NCI-H1092 (cell line): ENCODE data around the gene TNK1.
A peak's percentile ranks its signal among the peaks of the same experiment; 100 is the strongest.

Experiments
- DNase-seq: peaks from one replicate; lab custom pipeline; 2025; lab: John Stamatoyannopoulos, UW

Gene TNK1

DNA sequence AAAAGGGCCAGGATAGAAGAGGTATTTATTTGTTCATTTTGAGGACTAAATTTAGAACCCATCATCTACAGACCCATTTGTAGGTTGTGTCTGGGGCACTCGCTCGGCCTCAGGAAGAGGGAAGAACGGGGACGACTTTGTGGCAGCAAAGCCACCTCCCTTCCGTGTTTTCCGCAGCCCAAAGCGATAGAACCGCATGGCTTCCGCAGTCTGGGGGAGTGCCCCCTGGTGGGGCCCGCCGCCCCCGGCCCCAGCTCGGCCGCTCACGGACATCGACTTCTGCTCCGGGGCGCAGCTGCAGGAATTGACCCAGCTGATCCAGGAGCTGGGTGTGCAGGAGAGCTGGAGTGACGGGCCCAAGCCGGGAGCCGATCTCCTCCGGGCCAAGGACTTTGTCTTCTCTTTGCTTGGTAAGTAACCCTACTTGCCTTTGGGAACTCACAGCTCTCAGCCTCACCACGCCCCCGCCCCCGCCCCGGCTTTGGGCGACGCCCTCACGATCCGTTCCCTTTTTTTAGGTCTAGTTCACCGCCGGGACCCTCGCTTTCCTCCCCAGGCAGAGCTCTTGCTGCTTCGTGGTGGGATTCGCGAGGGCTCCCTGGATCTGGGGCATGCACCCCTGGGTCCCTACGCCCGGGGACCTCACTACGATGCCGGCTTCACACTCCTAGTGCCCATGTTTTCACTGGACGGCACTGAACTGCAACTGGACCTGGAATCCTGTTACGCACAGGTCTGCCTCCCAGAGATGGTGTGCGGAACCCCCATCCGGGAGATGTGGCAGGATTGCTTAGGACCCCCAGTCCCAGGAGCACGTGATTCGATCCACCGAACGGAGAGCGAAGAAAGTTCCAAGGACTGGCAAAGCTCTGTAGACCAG is 55.0 kb downstream of the TNK1 start:
- DNase-seq: no peak

DNA sequence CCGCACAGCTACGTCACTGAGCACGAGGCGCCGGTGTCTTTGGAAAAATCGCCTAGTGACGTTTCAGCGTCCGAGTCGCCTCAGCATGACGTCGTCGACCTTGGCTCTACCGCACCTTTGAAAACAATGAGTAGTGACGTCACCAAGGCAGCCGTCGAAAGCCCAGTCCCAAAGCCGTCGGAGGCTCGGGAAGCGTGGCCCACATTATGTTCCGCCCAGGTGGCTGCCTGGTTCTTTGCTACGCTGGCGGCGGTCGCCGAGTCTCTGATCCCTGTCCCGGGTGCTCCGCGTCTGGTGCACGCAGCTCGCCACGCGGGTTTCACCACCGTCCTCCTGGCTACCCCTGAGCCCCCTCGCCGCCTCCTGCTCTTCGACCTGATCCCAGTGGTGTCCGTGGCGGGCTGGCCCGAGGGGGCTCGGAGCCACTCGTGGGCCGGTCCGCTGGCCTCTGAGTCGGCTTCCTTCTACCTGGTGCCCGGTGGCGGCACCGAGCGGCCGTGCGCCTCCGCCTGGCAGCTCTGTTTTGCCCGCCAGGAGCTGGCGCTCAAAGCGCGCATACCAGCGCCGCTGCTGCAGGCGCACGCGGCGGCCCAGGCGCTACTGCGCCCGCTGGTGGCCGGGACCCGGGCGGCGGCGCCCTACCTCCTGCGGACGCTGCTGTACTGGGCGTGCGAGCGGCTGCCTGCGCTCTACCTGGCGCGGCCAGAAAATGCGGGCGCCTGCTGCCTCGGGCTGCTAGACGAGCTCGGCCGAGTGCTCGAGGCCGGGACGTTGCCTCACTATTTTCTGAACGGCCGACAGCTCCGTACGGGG is 55.9 kb downstream of the TNK1 start:
- DNase-seq: peak; percentile 62

DNA sequence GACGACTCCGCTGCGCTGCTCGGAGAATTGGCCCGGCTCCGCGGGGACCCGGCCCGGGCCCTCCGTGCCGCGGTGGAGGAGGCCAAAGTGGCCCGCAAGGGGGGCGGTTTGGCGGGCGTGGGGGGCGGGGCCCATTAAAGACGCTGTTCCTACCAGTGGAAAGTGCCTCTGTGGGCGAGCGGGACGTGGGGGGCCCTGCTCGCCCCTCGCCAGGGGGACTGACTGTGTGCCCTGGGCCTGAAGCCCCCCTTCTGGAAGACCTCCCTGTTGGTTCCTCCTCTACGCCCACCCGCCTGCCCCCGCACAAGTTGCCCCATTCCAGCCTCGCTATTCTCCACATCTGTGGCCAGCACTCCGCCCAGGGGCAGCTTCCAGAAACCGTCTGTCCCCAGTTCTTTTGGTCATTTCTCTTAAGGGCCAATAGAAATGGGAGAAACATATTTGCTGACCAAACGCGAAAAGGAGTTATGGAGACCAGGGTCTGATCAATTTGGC is 56.5 kb downstream of the TNK1 start:
- no peak for DNase-seq

DNA sequence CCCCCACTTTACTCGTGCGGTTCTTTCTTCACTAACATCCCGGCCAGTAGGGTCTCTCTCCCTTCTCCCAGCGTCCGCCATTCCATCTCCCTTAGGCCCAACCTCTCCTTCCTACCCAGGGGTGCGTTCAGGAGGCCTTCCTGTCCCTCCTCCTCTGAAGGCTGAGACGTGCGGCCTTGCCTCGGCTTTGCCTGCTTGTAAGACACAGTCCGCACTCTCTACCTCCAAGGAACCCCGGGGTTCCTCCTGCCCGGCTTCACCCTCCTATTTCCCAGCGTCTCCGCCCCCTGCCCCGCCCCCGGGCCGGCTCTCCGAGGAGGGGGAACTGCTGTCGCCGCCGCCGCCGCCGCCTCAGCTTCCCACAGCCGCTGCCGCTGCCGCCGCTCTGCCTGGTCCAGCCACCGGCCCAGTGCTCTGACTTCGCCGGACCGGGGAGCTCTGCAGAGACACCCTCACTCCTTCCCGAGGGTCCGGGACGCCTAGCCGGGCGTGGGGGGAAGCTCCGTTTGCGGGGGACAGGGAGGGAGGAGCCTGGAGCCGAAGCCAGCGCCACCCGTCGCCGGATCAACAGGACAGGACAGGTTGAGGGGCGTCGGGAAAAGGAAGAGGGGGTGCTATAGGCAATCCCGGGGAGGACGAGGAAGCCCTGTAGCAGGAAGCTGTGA is 57.2 kb downstream of the TNK1 start:
- DNase-seq: no peak

DNA sequence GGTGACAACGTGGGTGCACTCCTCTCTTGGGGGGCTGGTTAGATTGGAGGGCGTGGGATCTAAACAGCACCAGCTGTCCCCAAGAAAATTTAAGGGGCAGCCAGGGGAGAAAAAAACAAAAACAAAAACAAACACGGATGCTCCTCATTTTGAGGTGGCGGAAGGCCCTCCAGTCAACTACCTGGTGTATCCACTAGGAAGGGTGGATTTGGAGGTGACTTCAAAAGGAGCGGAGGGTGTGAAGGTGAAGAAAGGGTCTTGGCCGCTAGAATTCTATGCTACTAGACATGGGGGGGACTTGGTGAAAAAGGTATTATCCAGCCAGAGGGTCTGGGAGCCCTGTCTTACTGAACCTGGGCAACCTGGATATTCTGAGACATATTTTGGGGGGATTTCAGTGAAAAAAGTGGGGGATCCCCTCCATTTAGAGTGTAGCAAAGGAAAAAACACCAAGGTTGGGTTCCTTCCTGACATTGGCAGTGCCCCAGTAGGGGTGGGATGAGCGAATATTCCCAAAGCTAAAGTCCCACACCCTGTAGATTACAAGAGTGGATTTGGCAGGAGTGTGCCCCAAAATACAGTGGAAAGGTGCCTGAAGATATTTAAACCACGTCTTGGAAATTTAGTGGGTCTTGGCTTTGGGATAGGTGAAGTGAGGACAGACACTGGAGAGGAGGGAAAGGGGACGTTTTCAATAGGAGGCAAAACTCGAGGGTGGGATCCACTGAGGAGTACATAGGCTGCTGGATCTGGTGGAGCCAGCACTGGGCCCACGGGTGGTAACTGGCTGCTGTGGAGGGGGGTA is 58.0 kb downstream of the TNK1 start:
- no peak for DNase-seq
